Skin epidermis (tissue), 12 donors: Measurements from ENCODE around the gene RD3L.

ENCODE experiments used
- H3K27ac ChIP-seq, 21 experiments: fragments of 200-600 bp; sonication (generic) in 11 of 21; one replicate each; pipeline ENCODE4 v1.5.0; 2020; ENCODE audit warnings: mild to moderate bottlenecking in 3 of 21, inconsistent platforms in 2 of 21, moderate library complexity in 2 of 21
- H3K4me3 ChIP-seq, 7 experiments: fragments of 200-600 bp; sonication (generic) in 2 of 7; one replicate each; pipeline ENCODE4 v1.5.0; 2020; ENCODE audit warnings: inconsistent platforms in 2 of 7, mild to moderate bottlenecking in 2 of 7, moderate library complexity in 1 of 7

Gene RD3L

DNA sequence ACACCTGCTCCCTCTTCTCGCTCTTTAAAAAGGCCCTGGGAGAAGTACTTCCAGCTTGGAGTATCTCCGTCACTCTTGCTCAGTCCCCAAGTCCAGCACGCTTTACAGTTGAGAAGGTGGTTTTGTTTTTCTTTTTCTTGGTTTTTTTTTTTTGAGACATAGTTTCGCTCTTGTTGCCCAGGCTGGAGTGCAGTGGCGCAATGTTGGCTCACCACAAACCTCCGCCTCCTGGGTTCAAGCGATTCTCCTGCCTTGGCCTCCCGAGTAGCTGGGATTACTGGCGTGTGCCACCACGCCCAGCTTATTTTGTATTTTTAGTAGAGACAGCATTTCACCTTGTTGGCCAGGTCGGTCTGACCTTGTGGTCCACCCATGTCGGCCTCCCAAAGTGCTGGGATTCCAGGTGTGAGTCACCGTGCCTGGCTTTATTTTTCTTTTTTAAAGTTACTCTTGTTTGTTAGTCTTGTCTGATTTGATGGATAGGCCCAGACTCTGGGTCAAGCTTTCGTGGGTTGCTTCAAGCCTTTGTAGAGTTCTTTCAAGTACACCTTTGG is 12.2 kb downstream of the RD3L start:
- no peak overlapping the region for H3K27ac ChIP-seq
- H3K4me3 ChIP-seq, result no peak overlapping the region

DNA sequence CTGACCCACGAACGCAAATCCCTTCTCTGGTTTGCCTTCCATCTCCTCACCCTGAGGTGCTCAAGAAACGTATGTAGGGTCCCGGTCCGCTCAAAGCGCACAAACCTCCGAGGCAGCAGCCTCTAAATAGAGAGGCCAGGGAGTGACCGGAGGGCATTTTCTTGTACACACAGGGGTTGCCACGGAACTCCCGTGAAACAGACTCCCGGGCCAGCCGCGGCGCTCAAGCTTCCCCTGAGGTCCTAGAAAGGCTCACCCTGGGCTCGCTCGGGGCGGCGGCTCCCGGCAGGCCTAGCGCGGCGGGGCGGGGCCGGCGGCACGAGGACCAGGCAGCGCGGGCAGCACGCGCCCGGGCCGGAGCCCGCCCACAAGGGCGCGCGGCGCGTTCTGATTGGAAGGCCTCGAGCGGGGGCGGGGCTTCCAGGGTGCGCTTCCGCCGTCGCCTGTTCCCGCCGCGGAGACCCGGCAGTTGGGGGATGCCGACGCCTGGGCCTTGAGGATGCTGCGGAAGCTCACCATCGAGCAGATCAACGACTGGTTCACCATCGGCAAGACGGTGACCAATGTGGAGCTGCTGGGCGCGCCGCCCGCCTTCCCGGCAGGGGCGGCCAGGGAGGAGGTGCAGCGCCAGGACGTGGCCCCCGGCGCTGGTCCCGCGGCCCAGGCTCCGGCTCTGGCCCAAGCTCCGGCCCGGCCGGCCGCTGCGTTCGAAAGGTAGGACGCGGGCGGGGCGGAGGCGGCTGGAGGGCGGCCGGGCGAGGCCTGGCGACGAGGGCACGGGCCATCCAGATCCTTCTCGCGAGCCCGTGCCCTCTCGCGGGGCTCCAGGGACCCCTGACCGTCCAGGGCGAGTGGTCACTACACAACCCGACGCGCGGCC is 14.1 kb downstream of the RD3L start, which contains the start of gene TDRD9:
Gene TDRD9, plus strand, starts transcription at position 446 of the 880 bp plus-strand sequence. Its CDS starts 54 bp downstream, at position 500.
- peak within 1 kb of the TSS in 2 of 7 experiments; percentile 20 to 30 for H3K4me3 ChIP-seq

DNA sequence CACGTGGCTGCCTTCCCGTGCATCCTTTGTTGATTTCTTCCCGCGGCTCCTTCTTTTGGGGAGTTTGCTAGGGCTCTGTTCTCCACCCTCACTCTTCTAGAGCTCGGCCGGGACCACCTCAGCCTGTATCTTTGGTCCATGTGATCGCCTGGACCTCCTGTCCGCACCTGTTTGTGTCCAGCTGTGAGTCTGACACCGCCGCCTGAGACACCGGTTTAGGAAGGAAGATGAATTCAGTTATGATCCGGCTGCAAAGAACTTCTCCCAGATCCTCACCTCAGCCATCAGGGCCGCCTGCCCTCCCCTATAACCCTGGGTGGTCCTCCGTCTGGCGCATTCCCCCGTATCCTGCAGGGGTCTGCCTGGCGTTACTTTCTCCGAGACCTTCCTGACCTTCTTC is 14.8 kb downstream of the RD3L start:
- no peak overlapping the region for H3K27ac ChIP-seq
- H3K4me3 ChIP-seq, result no peak overlapping the region

More for the DNA sequence above, 14.1 kb downstream of the RD3L start, which contains the start of gene TDRD9:
- no peak within 1 kb of the TSS for H3K27ac ChIP-seq

DNA sequence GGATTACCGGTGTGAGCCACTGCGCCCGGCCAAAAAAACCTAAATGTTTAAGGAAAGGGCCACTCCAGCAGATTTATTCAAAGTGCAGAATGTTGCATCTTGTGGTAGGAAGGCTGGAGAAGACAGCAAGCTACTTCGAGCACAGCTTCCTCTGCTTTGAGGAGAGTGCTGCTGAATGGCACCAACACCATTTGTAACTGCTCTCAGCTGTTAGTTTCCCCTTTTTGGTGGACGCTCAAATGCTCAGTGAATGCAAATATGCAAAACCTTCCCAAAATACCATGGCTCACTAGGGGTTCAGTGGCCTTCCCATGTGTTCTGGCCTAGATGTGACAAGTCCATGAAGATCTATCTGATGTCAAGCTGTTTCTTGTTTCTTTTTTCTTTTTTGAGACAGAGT is 17.0 kb downstream of the RD3L start:
- Histone ChIP-seq H3K27ac (no peak overlapping the region), H3K4me3 (no peak overlapping the region)

DNA sequence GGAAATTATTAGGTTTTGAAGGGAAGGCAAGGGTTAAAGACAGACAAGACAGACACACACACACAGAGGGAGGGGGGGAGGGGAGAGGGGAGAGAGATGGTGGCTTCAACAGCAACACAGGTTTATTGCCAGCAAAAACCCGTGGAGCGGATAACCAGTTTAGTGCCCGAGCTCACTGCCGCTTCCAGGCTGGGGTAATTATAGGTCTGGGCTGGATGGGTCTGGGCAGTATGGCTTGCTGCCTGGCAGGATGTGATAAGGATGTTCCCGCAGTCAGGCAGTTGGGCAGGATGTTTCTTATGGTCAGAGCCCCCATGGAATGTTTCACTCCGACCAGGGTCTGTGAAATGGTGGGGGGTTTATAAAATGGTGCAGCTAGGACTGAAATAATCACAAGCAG is 18.5 kb downstream of the RD3L start:
- Histone ChIP-seq H3K4me3 (no peak overlapping the region), H3K27ac (no peak overlapping the region)

DNA sequence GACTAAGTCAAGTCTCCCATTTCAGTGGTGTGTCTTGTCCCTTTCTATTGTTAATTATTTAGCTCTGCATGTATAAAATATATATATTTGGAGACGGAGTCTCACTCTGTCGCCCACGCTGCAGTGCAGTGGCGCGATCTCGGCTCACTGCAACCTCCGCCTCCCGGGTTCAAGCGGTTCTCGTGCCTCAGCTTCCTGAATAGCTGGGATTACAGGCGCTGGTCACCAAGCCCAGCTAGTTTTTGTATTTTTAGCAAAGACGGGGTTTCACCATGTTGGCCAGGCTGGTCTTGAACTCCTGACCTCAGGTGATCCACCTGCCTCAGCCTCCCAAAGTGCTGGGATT is 20.5 kb downstream of the RD3L start:
- Histone ChIP-seq H3K4me3 (peak overlapping the region in 3 of 7 experiments; percentile 74 to 83 (median 80)), H3K27ac (peak overlapping the region in 1 of 21 experiments; percentile 90)

DNA sequence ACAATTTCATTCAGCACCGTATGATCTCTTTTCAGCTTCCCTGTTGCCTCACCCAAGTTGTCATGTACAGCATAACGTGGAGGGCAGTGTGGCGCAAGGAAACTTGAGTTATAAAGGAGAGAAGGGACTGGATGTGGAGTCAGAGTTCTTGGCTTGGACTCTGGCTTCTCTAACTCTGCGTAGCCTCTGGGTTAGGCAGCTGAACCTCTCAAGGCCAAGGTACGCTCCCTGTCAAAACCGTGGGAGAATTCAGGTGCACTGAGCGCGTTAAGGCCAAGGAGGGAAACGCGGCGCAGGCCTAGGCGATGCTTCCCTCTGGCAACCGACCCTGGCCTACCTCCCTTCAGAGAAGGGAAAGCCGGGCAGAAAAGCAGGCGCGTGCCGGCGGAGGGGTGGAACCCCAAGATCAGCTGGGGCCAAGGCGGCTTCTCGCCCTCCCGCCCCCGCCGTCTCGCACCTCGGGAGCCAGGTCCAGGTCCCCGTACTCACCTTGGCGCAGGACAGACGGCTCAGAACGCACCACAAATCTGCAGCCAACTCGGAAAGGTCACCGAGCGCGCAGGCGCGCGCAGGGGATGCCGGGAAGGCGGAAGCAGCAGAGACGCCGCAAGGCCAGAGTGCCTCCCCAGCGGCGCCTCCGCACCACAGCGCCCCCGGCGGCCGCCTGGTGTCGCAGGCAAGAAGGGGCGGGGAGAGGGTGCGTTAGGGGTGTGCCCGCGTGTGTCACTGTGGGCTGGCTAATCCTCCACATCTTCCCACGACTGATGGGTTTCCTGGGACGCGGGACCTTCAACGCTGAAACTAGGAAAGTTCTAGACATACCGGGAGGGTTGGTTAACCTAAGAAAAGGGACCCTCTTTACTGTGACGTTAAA is 21.1 kb downstream of the RD3L start:
- peak overlapping the region; percentile 67 to 92 (median 80) for H3K4me3 ChIP-seq
- peak overlapping the region; percentile 52 to 95 (median 87) for H3K27ac ChIP-seq

DNA sequence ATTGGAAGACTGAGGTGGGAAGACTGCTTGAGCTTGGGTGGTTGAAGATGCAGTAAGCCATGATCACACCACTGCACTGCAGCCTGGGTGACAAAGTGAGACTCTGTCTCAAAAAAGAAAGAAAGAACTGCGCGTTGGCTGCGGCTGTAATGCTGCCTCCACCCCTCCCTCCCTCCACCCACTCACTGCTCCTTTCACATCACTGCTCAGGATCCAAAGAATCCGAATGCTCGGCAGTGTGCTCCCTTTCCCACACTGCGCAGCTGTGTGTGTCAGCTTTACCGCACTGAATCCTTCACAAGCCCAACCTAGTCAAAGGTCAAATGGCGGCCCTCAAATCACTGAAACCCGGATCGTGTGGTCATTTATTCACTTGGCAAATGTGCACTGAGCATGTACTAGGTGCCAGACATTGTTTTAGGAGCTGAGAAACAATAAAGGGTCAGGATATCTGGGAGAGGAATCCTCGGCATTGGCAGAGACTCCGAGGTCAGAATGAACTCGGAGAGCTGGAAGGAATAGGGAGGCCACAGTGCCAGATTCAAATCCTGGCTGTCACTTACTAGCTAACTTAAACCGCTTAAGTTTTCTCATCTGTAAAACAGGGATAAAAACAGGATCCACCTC is 25.6 kb downstream of the RD3L start:
- no peak overlapping the region for H3K4me3 ChIP-seq
- peak overlapping the region in 1 of 21 experiments; percentile 3 for H3K27ac ChIP-seq

DNA sequence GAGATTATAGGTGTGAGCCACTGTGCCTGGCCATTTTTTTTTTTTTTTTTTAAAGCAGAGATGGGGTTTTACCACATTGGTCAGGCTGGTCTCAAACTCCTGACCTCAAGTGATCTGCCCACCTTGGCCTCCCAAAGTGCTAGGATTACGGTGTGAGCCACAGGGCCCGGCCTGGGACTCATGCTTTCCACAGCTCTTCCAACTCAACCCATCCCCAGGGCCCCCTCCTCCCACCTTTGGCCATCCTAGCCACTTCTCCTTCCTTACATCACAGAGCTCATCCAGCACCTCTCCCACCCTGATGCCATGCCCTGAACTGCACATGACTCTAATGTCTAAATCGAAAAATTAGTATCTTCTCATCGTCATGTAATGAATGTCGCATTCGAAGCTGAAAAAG is 26.7 kb downstream of the RD3L start:
- no peak overlapping the region for H3K4me3 ChIP-seq
- H3K27ac ChIP-seq, result no peak overlapping the region

DNA sequence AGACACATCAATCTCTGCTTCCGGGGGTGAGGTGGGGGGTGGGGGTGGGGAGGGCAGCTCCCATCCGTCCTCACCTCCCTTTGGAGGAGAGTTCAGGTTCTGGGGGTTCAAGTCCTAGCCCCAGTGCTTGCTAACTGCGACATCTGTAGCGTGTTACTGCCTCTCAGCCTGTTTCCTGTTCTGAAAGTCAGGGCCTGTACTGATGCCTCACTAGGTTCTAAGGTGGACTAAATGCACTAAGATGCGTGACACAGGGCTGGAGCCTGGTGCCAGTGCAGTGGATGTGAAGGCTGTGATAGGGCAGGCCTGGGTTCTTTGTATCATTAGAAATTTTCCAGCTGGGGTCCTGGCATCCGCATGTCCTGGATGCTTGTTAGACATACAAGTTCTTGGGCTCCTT is 31.3 kb downstream of the RD3L start:
- H3K27ac ChIP-seq, result peak overlapping the region in 1 of 21 experiments; percentile 44
- H3K4me3 ChIP-seq, result no peak overlapping the region

DNA sequence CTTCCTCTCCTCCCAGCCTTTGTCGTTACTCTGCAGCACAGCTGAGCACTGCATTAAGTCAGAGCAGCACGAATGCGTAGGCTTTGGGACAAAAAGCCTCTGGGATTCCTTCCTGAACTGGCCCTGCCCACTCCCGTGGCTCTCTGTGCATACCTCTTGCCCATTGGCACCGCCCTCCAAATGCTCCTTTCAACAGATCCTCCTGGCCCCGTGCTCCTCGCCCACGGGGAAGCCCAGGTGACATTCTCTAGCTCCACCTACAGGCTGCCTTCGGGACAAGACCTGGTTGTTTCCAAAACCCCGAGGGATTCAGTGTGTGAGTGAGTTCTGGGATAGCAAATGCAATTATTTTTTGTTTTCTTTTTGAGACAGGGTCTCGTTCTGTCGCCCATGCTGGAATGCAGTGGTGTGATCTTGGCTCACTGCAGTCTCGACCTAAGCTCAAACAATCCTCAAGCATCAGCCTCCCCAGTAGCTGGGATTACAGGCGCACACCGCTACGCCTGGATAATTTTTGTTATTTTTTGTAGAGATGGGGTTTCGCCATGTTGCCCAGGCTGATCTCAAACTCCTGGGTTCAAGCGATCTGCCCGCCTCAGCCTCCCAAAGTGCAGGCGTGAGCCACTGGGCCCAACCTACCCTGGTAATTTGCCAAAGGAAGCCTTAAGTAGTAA is 31.9 kb downstream of the RD3L start:
- Histone ChIP-seq H3K27ac (peak overlapping the region in 3 of 21 experiments; percentile 29 to 44 (median 35)), H3K4me3 (peak overlapping the region in 1 of 7 experiments; percentile 15)

DNA sequence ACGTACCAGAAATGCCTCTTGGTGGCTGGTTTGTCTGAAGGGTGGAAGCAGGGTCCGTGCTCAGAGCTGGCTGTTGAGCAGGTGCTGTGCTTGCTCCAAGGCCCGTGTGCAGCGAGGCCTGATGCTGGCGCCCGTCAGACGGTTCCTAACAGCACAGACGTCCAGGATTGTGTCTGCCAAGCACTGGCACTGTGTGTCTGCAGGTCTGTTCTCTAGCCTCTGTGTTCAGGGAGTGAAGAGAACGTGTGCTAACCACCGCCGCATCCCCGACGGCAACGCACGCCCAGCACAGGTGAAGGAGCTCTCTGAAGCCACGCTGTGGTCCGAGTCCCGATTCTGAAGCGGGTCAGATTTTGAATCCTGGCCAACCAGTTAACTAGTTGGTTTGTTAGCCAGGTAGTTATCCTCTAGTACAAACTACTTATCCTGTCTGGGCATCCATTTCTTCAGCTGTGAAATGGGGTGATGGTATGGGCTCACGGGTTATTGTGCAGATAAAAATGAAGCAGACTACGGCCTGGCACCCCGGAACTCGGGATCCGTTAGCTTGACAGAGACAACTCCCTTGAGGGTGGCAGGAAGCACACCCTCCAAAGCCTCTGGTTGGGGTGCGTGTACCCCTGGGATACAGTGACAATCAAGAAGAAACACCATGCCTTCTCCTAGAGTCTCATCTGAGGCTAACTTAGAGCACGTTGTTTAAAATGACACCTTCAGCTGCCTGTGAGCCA is 32.6 kb downstream of the RD3L start:
- H3K4me3 ChIP-seq, result peak overlapping the region in 1 of 7 experiments; percentile 15
- H3K27ac ChIP-seq, result peak overlapping the region in 3 of 21 experiments; percentile 29 to 44 (median 35)

DNA sequence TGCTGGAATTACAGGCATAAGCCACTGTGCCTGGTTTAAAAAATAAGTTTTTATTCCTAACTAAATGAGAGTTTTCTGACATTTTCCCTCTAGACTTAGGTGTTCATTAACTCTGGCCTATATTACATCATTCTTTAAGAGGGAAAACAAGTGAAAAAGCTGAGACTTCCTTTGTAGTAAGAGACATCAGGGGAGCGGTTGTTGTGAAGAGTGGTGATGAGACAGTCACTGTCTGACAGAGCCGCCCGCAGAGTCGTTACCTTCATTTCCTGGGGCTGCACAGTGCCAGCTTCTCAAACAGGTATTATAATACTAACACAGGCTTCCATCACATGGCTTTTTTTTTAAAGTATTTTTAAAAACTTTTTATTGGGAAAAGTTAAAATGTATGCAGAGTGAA is 33.7 kb downstream of the RD3L start:
- Histone ChIP-seq H3K27ac (no peak overlapping the region), H3K4me3 (no peak overlapping the region)

DNA sequence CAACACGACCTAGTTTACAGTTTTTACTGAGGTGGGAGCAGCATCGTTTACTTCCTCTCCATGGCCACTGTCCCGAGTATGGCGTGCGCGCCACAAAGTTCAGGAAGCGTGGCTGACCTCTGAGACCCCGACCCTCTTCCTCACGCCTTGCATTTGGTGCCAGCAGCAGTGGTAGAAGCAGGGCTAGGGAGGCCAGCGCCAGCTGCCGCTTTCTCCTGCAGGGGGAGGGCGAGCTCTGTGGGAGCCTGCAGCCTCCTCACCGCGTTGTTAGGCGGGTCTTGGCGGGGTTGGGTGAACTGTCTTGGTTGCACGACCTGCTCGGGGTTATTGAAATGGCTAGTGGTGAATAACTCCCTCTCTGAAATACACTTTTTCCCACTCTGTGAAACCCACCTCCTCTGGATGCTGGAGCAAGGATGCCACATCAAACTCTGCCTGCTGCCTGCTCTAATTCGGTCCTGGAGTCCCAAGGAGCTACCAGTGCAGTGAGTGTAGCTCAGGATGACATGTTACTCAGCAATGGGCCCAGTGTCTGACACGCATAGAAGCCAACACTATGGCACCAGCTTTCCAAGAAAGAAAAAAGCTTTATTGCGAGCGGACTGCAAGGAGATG is 36.4 kb downstream of the RD3L start:
- no peak overlapping the region for H3K27ac ChIP-seq
- no peak overlapping the region for H3K4me3 ChIP-seq

DNA sequence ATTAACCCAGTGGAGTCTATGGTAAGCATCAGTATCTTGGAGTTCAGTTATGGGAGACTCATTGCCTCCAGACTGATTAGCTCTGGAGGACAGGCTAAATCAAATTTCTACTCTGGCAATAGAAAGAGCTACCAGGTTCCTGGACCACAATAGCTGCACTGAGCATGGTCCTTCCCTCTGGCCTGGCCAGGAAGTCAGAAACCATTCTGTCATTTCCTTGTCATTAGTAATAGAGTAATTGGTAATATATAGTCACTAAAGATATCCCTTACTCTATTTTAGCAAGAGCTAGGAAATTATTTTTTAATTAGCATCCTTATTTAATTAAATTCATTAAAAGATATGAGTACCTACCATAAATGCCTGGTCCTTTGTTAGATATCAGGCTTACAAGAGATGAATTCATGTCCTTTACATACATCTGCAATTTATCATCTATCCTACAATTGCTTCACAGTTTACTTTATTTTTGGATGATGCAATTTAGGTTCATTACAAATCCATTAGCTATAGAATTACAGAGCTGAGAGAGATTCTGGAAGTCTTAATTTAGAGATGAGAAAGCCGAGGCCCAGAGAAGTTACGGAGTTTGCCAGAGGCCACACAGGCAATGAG is 37.7 kb downstream of the RD3L start:
- Histone ChIP-seq H3K4me3 (no peak overlapping the region), H3K27ac (no peak overlapping the region)

DNA sequence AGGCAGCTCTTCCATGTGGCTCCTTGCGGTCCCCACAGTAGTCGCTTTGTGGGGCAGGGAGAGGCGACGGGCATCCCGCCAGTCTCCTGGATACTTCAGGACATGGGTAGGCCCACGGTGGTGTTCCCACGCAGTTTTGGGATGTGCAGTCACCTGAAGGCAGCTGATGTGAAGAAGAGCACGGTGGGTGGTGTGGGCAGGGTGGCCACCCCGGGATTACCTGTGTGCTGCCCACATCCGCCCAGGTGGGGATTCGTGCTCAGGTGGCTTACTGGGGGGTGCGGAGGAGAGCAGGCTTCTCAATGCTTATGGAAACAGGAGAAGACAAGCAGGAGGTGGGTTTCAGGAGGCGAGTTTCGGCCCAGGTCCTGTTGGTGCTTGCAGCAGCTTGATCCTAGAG is 42.5 kb downstream of the RD3L start:
- Histone ChIP-seq H3K27ac (no peak overlapping the region), H3K4me3 (no peak overlapping the region)

DNA sequence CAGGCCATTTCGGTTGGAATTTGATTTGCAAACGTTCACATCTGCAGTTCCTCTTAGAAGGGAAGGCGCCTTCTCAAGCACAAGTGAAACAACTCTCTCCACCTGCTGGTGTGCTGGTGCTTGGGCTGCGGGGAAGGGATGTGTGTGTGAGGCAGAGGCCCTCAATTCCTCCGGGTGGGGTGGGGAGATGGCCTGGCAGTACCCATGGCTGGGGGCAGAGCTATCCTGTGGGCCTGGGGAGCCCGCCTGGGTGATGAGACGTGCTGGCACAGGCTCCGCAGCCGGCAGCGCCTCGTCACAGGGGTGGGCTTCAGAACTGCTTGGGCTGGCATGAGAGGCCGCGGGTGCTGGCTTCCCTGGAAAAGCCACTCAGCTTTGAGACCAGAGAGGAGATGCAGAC is 43.0 kb downstream of the RD3L start:
- H3K27ac ChIP-seq, result no peak overlapping the region
- H3K4me3 ChIP-seq, result no peak overlapping the region

DNA sequence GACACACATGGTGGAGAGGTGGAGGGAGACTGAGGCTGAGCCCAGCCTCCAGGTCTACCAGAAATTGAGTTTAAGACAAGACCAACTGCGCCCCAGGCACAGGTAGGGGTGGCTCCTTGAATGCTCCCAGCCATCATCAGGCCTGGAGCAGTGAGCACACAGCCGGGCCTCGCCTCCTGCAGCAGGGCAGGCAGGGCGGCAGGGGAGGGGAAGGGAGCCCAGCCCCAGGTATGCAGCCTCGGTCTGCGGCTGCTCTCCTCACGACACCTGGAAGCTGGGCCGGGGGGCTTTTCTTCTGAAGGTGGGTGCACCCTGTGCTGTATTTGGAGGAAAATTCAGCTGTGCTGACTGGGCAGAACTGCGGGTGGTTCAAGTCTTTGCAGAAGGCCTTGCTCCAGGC is 43.6 kb downstream of the RD3L start:
- no peak overlapping the region for H3K27ac ChIP-seq
- no peak overlapping the region for H3K4me3 ChIP-seq
